Heart left ventricle (tissue), 16 donors: ENCODE measurements around the gene DPY19L1. TPM values are rescaled to one million over a fixed set of nuclear protein-coding genes. Genes with fewer than 3 reads are reported as not detected.

Experiments used
- ATAC-seq, 4 donors: fragments of 200-7000 bp; cut with Tn5 transposase; one replicate each; pipeline ENCODE4 v1.9.1; 2020 to 2022; ENCODE audit warnings: moderate library complexity in 4 of 4, mild to moderate bottlenecking in 3 of 4, moderate number of reproducible peaks in 1 of 4
- DNase-seq, 5 donors: peaks; one replicate each; pipeline ENCODE4 v3.0.0-alpha.2; 2020
- H3K27ac ChIP-seq, 12 donors: fragments of 200-600 bp; sonication (generic) in 4 of 12; one replicate each; pipeline versions ENCODE4 v1.5.0 to v1.8.0; 2016 to 2022; ENCODE audit warnings: mild to moderate bottlenecking in 2 of 12
- H3K27me3 ChIP-seq, 9 donors: fragments of 200-600 bp; sonication (generic) in 2 of 9; one replicate each; pipeline versions ENCODE4 v1.5.1 to v1.8.0; 2016 to 2022; ENCODE audit warnings: mild to moderate bottlenecking in 3 of 9
- H3K36me3 ChIP-seq, 9 donors: fragments of 200-600 bp; sonication (generic) in 2 of 9; one replicate each; pipeline versions ENCODE4 v1.5.0 to v1.8.0; 2018 to 2022; ENCODE audit warnings: mild to moderate bottlenecking in 2 of 9
- H3K4me1 ChIP-seq, 12 donors: fragments of 200-600 bp; sonication (generic) in 4 of 12; one replicate each; pipeline versions ENCODE4 v1.5.0 to v1.8.0; 2016 to 2022; ENCODE audit warnings: mild to moderate bottlenecking in 3 of 12
- H3K4me3 ChIP-seq, 12 donors: fragments of 200-600 bp; sonication (generic) in 4 of 12; one replicate each; pipeline versions ENCODE4 v1.5.0 to v1.8.0; 2017 to 2022; ENCODE audit warnings: mild to moderate bottlenecking in 9 of 12, moderate library complexity in 4 of 12
- H3K9me3 ChIP-seq, 12 donors: fragments of 200-600 bp; sonication (generic) in 4 of 12; one replicate each; pipeline versions ENCODE4 v1.5.0 to v1.8.0; 2016 to 2022; ENCODE audit warnings: mild to moderate bottlenecking in 1 of 12
- POLR2A ChIP-seq, 2 donors: fragments of 450-650 bp; IDR thresholded peaks; one replicate each; pipeline ENCODE4 v1.6.1; 2017; ENCODE audit warnings: antibody characterized with exemption in 2 of 2, mild to moderate bottlenecking in 2 of 2, moderate library complexity in 2 of 2
- WGBS, 4 donors: extraction: QIAGEN DNeasy Blood & Tissue Kit in 2 of 4; methylation state at CpG; one replicate each; pipeline versions ENCODE4 v1.1.5 to v1.1.7; 2013 to 2018; 5-methylcytosine and 5-hydroxymethylcytosine counted together
- intact Hi-C, 10 donors: fragments of 100-400 bp; cut with DNase I; formaldehyde crosslinking; loops; one replicate each; pipeline versions ENCODE4 v1.11.1 to v1.14.2; 2022
- polyA plus RNA-seq, 2 donors: library from polyadenylated mRNA; stranded (reverse); fragments of 200-250 nt; gene quantifications; one replicate each; pipeline ENCODE4 v1.2.3, GENCODE V29; 2013
- total RNA-seq, 9 donors: library from RNA; depleted of rRNA in 2 of 9; stranded (reverse); fragments of >200 nt in 2 of 9; fragmentation: NEBNext Ultra II Directional in 3 of 9; extraction: Animal tissue kit (Norgen Biotek cat#: 25700) in 3 of 9; gene quantifications; one replicate each; pipeline versions ENCODE4 v1.1.0 to v1.2.4, GENCODE V29; 2016 to 2023
- TF ChIP-seq, protein P1 (sequence below), 12 donors: fragments of 200-600 bp; sonication (generic) in 4 of 12; IDR thresholded peaks; one replicate each; pipeline versions ENCODE4 v1.5.0 to v1.8.0; 2018 to 2022; ENCODE audit warnings: antibody characterized with exemption in 12 of 12, mild to moderate bottlenecking in 5 of 12
- donor health status: ischemic (EF 13 %, LVEDD 7.1; RV severe dilation, severe dysfunction).
- donor health status: healthy with polysubstance abuse.
- donor health status: DM: no; HTN: yes; CAD: no.
- donor health status: DM: no; HTN: no; CAD: no.
- donor health status: ischemic (EF 25% LVEDD 6.9; RV normal size, moderate dysfunction).
- donor health status: ischemic (EF 25% LVEDD 5.7; RV mildly dilated, moderate dysfunction).
- donor health status: healthy.
- donor health status: DM: yes; HTN: yes; CAD: no.
- donor health status: ischemic (EF 35%, LVEDD 5.7; RV mildly dilated, moderate dysfunction).
- donor health status: nonischemic (EF 11% LVEDD 7.7; RV severe dilation, severe dysfunction).
- donor health status: DM: yes; HTN: yes; CAD: no.
- donor health status: PGD.
- donor health status: ischemic (EF 29% LVEDD 5.4; RV normal size, mild dysfunction).
- donor health status: nonischemic (EF 23%, LVEDD 6.1; RV moderate dilation, normal function).

DPY19L1 gene
- total and polyA plus RNA-seq, 11 donors, result 7.7 to 34.4 (median 22.8) TPM

DNA sequence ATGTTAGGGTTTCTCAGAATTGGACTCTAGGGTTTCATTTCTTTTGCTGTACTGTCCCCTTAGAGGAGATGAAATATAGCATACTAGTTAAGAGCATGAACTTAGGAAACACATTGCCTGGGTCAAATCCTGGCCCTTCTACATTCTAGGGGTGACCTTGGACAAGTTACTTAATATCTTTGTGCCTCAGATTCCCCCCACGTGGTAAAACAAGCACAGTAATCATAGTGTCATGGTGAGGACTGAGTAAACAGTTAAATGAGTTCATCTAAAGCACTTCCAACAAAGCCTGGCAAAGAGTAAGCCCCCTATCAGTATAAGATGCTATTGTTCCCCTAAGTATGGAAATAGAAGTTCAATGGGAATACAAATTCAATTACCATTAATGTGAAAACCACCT is 5.1 kb downstream of the DPY19L1 start:
- Histone ChIP-seq H3K4me3 (no peak overlapping the region), H3K36me3 (no peaks in the 10 kb centered on the region), H3K9me3 (no peaks in the 10 kb centered on the region), H3K4me1 (peaks cover 0 to 30% (median 16%) of the 10 kb centered on the region in 12 donors), H3K27ac (no peak overlapping the region), H3K27me3 (no peaks in the 10 kb centered on the region)
- no peak for TF ChIP-seq POLR2A (IDR thresholded peaks at IDR 0.05)
- TF ChIP-seq, protein P1, sequence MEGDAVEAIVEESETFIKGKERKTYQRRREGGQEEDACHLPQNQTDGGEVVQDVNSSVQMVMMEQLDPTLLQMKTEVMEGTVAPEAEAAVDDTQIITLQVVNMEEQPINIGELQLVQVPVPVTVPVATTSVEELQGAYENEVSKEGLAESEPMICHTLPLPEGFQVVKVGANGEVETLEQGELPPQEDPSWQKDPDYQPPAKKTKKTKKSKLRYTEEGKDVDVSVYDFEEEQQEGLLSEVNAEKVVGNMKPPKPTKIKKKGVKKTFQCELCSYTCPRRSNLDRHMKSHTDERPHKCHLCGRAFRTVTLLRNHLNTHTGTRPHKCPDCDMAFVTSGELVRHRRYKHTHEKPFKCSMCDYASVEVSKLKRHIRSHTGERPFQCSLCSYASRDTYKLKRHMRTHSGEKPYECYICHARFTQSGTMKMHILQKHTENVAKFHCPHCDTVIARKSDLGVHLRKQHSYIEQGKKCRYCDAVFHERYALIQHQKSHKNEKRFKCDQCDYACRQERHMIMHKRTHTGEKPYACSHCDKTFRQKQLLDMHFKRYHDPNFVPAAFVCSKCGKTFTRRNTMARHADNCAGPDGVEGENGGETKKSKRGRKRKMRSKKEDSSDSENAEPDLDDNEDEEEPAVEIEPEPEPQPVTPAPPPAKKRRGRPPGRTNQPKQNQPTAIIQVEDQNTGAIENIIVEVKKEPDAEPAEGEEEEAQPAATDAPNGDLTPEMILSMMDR (IDR thresholded peaks at IDR 0.05), result no peak
- 7 to 33% (median 15%) methylated on average over 1 of the region's 1 CpG for WGBS, 4 donors
- intact Hi-C loops, result loop anchor here in 8 of 10 donors (5.0 to 10.0 kb wide), 6 partner anchors 67 to 357 kb away; no protein-coding TSS in a partner anchor
- ATAC-seq, result no peak
- DNase-seq, result no peak

DNA sequence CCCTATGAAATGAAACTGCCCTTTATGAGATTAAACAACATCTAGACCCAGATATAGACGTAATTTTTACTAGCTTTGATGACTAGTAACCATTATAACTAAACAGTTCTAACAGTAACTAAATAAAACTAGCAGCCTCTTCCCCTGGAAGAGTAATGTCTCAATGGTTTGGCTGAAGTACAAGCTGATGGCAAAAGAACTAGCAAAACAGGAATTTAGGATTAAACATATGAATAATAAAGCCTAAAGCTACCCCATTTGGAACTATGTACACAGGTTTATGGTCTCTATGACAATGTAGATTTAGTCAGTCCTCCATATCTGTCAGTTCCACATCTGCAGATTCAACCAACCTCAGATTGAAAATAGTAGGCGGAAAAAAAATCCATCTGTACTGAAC is 6.4 kb downstream of the DPY19L1 start:
- Histone ChIP-seq H3K27ac (no peak overlapping the region), H3K36me3 (no peaks in the 10 kb centered on the region), H3K27me3 (no peaks in the 10 kb centered on the region), H3K9me3 (no peaks in the 10 kb centered on the region), H3K4me1 (peaks cover 0 to 30% (median 10%) of the 10 kb centered on the region in 12 donors), H3K4me3 (no peak overlapping the region)
- intact Hi-C loops, result loop anchor here in 8 of 10 donors (5.0 to 10.0 kb wide), 6 partner anchors 66 to 356 kb away; no protein-coding TSS in a partner anchor
- WGBS, 4 donors, result 91 to 97% (median 94%) methylated on average over 2 of the region's 2 CpGs
- DNase-seq (no peak), ATAC-seq (no peak)
- TF ChIP-seq, protein P1 (IDR thresholded peaks at IDR 0.05), result no peak
- no peak for TF ChIP-seq POLR2A (IDR thresholded peaks at IDR 0.05)

DNA sequence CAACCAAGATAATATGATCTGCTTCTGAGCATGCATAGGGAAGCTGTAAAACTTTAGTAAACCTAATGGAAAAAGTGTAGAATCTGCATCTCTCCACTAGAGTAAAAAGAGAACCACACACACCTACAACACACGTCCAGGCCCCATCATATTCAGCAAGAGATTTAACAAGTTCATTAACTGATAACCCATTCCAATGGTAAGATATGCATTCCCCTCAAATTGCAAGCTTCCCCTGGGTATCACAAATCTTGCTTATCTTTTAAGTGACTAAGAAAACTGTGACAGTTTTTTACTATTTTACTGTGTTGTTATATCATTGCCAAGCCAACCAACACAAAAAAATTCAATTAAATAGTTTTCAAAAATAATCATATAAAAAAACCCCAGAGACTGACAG is 8.0 kb downstream of the DPY19L1 start:
- DNase-seq (no peak), ATAC-seq (no peak)
- Histone ChIP-seq H3K4me3 (no peak overlapping the region), H3K9me3 (no peaks in the 10 kb centered on the region), H3K27me3 (no peaks in the 10 kb centered on the region), H3K4me1 (peaks cover 0 to 34% (median 3%) of the 10 kb centered on the region in 12 donors), H3K27ac (no peak overlapping the region), H3K36me3 (no peaks in the 10 kb centered on the region)
- intact Hi-C loops, result no loop called here
- no peak for TF ChIP-seq POLR2A (IDR thresholded peaks at IDR 0.05)
- TF ChIP-seq, protein P1 (IDR thresholded peaks at IDR 0.05), result no peak
- 74 to 87% (median 83%) methylated on average over 1 of the region's 1 CpG for WGBS, 4 donors

DNA sequence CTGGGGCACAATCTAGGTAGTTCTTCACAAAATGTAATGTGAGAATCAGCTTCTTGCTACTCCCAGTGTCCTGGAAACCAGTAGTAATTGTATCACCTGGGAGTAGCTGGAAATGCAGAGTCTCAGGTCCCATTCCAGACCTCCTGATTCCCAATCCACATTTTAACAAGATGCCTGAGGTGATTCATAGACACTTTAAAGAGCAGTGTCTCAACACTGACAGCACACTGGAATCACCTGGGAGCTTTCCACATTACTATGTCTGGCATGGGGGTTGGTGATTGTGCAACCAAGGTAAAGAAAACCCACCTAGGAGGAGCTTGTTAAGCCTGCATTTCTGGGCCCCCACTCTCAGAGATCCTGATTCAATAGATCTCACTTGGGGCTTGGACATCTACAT is 11.1 kb downstream of the DPY19L1 start:
- peaks cover 0 to 26% (median 3%) of the 10 kb centered on the region in 12 donors for H3K4me1 ChIP-seq
- no peak for ATAC-seq
- no peak for DNase-seq
- no peak overlapping the region for H3K27ac ChIP-seq
- H3K36me3 ChIP-seq, result no peaks in the 10 kb centered on the region
- H3K27me3 ChIP-seq, result no peaks in the 10 kb centered on the region
- TF ChIP-seq, protein P1 (IDR thresholded peaks at IDR 0.05), result no peak
- TF ChIP-seq POLR2A (IDR thresholded peaks at IDR 0.05), result no peak
- intact Hi-C loops, result no loop called here
- no peak overlapping the region for H3K4me3 ChIP-seq
- H3K9me3 ChIP-seq, result no peaks in the 10 kb centered on the region
